Mesendoderm (in vitro differentiated cells): Measurements from ENCODE around the gene USP11. TPM values are rescaled to one million over a fixed set of nuclear protein-coding genes. Genes with fewer than 3 reads are reported as not detected.

ENCODE experiments used
- DNase-seq: peaks from one replicate; pipeline ENCODE4 v3.0.0; 2013
- H2AK5ac ChIP-seq: 2 replicates; pipeline ENCODE4 v1.6.1; 2013; ENCODE audit warnings: low read length, inconsistent platforms
- H2BK120ac ChIP-seq: 2 replicates; pipeline ENCODE4 v1.6.1; 2013; ENCODE audit warnings: low read depth, mild to moderate bottlenecking, low read length, moderate library complexity, mixed read lengths
- H2BK15ac ChIP-seq: replicated peaks from 2 replicates; pipeline ENCODE4 v1.6.1; 2013; ENCODE audit warnings: low read depth, mild to moderate bottlenecking, moderate library complexity
- H2BK5ac ChIP-seq: 2 replicates; pipeline ENCODE4 v1.6.1; 2013; ENCODE audit warnings: low read length, inconsistent platforms
- H3K18ac ChIP-seq: 2 replicates; pipeline ENCODE4 v1.6.1; 2013; ENCODE audit warnings: mild to moderate bottlenecking, low read length, mixed read lengths
- H3K23ac ChIP-seq: one replicate; pipeline ENCODE4 v1.6.1; 2013; ENCODE audit warnings: low read length
- H3K27ac ChIP-seq: 2 replicates; pipeline ENCODE4 v1.5.1; 2013; ENCODE audit warnings: low read depth, mild to moderate bottlenecking, inconsistent platforms, low read length, moderate library complexity
- H3K27me3 ChIP-seq: 2 replicates; pipeline ENCODE4 v1.6.1; 2013; ENCODE audit warnings: low read length, control low read depth, mild to moderate bottlenecking, inconsistent platforms; ENCODE audit not compliant: insufficient read depth, poor library complexity
- H3K36me3 ChIP-seq: 2 replicates; pipeline ENCODE4 v1.6.1; 2013; ENCODE audit warnings: low read length, inconsistent platforms; ENCODE audit not compliant: control insufficient read depth, insufficient read depth
- H3K4ac ChIP-seq: one replicate; pipeline ENCODE4 v1.6.1; 2013; ENCODE audit warnings: low read depth, mild to moderate bottlenecking, low read length, moderate library complexity
- H3K4me1 ChIP-seq: 2 replicates; pipeline ENCODE4 v1.6.1; 2013; ENCODE audit warnings: low read depth, low read length, inconsistent platforms; ENCODE audit not compliant: control insufficient read depth
- H3K4me2 ChIP-seq: 2 replicates; pipeline ENCODE4 v1.6.1; 2013; ENCODE audit warnings: low read length
- H3K4me3 ChIP-seq: 2 replicates; pipeline ENCODE4 v1.5.1; 2013; ENCODE audit warnings: mild to moderate bottlenecking, low read length
- H3K56ac ChIP-seq: one replicate; pipeline ENCODE4 v1.6.1; 2013; ENCODE audit warnings: low read length
- H3K79me1 ChIP-seq: 2 replicates; pipeline ENCODE4 v1.6.1; 2013; ENCODE audit warnings: low read length, inconsistent platforms
- H3K79me2 ChIP-seq: 2 replicates; pipeline ENCODE4 v1.6.1; 2013; ENCODE audit warnings: mild to moderate bottlenecking, low read length; ENCODE audit not compliant: control insufficient read depth, insufficient read depth
- H3K9ac ChIP-seq: 2 replicates; pipeline ENCODE4 v1.6.1; 2013; ENCODE audit warnings: low read length, inconsistent platforms
- H4K5ac ChIP-seq: one replicate; pipeline ENCODE4 v1.6.1; 2013; ENCODE audit warnings: low read length
- H4K8ac ChIP-seq: one replicate; pipeline ENCODE4 v1.6.1; 2013; ENCODE audit warnings: low read depth, mild to moderate bottlenecking, control low read depth, low read length, moderate library complexity
- WGBS: extraction: QIAGEN DNeasy Blood & Tissue Kit; methylation state at CpG from one replicate; pipeline ENCODE4 v1.1.7; 2013; ENCODE audit warnings: low lambda C conversion rate, missing lambda C conversion rate; ENCODE audit not compliant: insufficient coverage; ENCODE audit errors: extremely low coverage; 5-methylcytosine and 5-hydroxymethylcytosine counted together
- polyA plus RNA-seq, 2 experiments: library from polyadenylated mRNA; stranded (reverse); fragments of 200-250 nt; gene quantifications; one replicate each; pipeline ENCODE4 v1.2.3, GENCODE V29; 2013

USP11 gene
- polyA plus RNA-seq (2013, experiment 1 of 2): 40.0 TPM
- 39.8 TPM for polyA plus RNA-seq (2013, experiment 2 of 2)

DNA sequence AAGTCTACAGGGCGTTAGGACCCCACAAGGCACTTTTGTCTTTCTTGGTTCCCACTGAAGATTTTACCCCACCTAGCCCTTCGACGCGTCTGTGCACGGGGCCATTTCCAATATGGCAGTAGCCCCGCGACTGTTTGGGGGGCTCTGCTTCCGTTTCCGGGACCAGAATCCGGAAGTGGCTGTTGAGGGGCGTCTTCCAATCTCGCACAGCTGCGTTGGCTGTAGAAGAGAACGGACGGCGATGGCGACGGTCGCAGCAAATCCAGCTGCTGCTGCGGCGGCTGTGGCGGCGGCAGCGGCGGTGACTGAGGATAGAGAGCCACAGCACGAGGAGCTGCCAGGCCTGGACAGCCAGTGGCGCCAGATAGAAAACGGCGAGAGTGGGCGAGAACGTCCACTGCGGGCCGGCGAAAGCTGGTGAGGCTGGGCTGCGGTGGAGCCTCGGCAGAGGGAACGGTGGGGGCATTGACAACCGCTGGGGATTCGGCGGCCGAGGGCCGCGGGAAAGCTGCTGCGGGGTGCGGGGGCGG is at the start of gene USP11:
TSS of gene USP11 (plus strand) at position 207 of the 530 bp plus-strand sequence. CDS start at position 242, 35 bp downstream.
- Histone ChIP-seq H3K56ac (peak within 1 kb of the TSS; percentile 95), H2AK5ac (no peak within 1 kb of the TSS), H3K4me2 (no peak within 1 kb of the TSS), H3K9ac (peak within 1 kb of the TSS; percentile 87), H3K79me1 (no peaks in the 10 kb centered on the region), H2BK5ac (no peak within 1 kb of the TSS), H3K79me2 (peaks cover 12% of the 10 kb centered on the region), H3K4me3 (peak within 1 kb of the TSS; percentile 72), H4K8ac (no peak within 1 kb of the TSS), H3K36me3 (peaks cover 2% of the 10 kb centered on the region), H2BK120ac (no peak within 1 kb of the TSS), H3K4ac (peak within 1 kb of the TSS; percentile 79), H3K18ac (peak within 1 kb of the TSS; percentile 76), H3K27me3 (no peaks in the 10 kb centered on the region), H3K4me1 (no peaks in the 10 kb centered on the region), H3K27ac (peak within 1 kb of the TSS; percentile 93), H2BK15ac (no peak within 1 kb of the TSS), H3K23ac (no peak within 1 kb of the TSS), H4K5ac (no peak within 1 kb of the TSS)
- WGBS: no CpG with 5 or more reads among the region's 46 CpGs
- DNase-seq: peak; percentile 57

DNA sequence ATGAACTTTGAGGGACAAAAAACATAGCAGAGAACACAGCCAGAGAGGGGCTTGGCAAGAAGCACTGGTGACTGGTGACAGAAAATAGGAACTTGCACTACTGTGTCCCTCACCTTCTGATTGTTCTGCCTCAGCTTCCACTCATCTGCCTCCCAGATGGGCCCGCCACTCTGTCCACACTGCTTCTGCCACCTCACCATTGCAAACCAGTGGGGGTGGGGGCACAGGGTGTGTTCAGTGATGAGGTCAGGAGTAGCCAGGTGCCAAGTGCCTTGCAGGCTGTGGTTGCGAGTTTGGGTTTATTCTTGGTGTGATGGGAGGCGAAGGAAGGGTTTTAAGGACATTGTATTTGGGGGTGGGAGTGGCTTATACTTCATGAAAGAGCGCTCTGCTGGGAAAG is 48.3 kb upstream of the USP11 start:
- Histone ChIP-seq H3K79me1 (no peaks in the 10 kb centered on the region), H3K18ac (no peak overlapping the region), H2AK5ac (no peak overlapping the region), H3K4me3 (no peak overlapping the region), H3K4me1 (no peaks in the 10 kb centered on the region), H3K56ac (no peak overlapping the region), H2BK5ac (no peak overlapping the region), H3K23ac (no peak overlapping the region), H3K36me3 (peaks cover 2% of the 10 kb centered on the region), H2BK15ac (no peak overlapping the region), H3K9ac (no peak overlapping the region), H3K27me3 (no peaks in the 10 kb centered on the region), H3K4ac (no peak overlapping the region), H4K5ac (no peak overlapping the region), H3K4me2 (no peak overlapping the region), H4K8ac (no peak overlapping the region), H2BK120ac (no peak overlapping the region), H3K27ac (no peak overlapping the region), H3K79me2 (no peaks in the 10 kb centered on the region)
- no peak for DNase-seq
- WGBS: no CpG with 5 or more reads among the region's 4 CpGs

DNA sequence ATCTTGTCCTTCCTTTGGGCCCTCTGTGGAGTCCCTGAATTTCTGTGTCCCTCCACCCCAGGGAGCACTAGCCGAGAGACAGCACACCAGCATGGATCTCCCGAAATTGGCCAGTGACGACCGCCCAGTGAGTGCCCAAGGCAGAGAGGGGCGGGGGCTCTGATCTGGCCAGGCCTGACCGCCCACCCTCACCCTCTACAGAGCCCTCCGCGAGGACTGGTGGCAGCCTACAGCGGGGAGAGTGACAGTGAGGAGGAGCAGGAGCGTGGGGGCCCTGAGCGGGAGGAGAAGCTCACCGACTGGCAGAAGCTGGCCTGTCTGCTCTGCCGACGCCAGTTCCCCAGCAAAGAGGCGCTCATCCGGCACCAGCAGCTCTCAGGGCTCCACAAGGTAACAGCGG is 47.6 kb upstream of the USP11 start:
- Histone ChIP-seq H3K4ac (no peak overlapping the region), H3K4me1 (no peaks in the 10 kb centered on the region), H3K18ac (no peak overlapping the region), H3K4me3 (no peak overlapping the region), H4K5ac (no peak overlapping the region), H3K79me2 (no peaks in the 10 kb centered on the region), H3K27me3 (no peaks in the 10 kb centered on the region), H2AK5ac (no peak overlapping the region), H2BK15ac (no peak overlapping the region), H4K8ac (no peak overlapping the region), H3K4me2 (no peak overlapping the region), H3K9ac (no peak overlapping the region), H3K56ac (no peak overlapping the region), H2BK5ac (no peak overlapping the region), H3K36me3 (peaks cover 2% of the 10 kb centered on the region), H3K23ac (no peak overlapping the region), H3K27ac (no peak overlapping the region), H3K79me1 (no peaks in the 10 kb centered on the region), H2BK120ac (no peak overlapping the region)
- DNase-seq: no peak
- no CpG with 5 or more reads among the region's 17 CpGs for WGBS

DNA sequence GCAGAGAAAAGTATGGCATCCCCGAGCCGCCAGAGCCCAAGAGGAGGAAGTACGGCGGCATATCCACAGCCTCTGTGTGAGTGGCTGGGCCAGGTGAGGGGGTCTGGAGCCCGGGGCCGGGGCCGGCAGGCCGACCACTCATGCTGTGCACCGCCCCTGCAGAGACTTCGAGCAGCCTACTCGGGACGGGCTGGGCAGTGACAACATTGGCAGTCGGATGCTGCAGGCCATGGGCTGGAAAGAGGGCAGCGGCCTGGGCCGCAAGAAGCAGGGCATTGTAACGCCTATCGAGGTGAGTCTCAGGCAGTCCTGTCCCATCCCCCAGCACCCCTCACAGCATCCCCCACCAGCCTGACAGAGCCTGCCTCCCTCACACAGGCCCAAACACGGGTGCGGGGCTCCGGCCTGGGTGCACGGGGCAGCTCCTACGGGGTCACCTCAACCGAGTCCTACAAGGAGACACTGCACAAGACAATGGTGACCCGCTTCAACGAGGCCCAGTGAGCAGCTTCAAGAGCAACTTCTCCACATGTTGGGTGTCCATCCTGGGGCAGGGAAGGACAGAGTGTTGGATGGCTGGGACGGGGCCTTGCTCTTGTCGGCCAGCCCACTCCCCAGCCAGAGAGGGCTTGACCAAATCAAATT is 46.6 kb upstream of the USP11 start:
- no peaks in the 10 kb centered on the region for H3K79me2 ChIP-seq
- H3K4ac ChIP-seq: no peak overlapping the region
- H3K56ac ChIP-seq: no peak overlapping the region
- no peaks in the 10 kb centered on the region for H3K79me1 ChIP-seq
- no peak overlapping the region for H3K18ac ChIP-seq
- H2BK120ac ChIP-seq: no peak overlapping the region
- WGBS: no CpG with 5 or more reads among the region's 27 CpGs
- H2BK5ac ChIP-seq: no peak overlapping the region
- no peak overlapping the region for H2BK15ac ChIP-seq
- no peak overlapping the region for H3K4me3 ChIP-seq
- H3K36me3 ChIP-seq: peaks cover 2% of the 10 kb centered on the region
- H2AK5ac ChIP-seq: no peak overlapping the region
- H4K8ac ChIP-seq: no peak overlapping the region
- no peak overlapping the region for H3K27ac ChIP-seq
- H3K4me2 ChIP-seq: no peak overlapping the region
- no peaks in the 10 kb centered on the region for H3K27me3 ChIP-seq
- no peak overlapping the region for H4K5ac ChIP-seq
- H3K9ac ChIP-seq: no peak overlapping the region
- H3K4me1 ChIP-seq: no peaks in the 10 kb centered on the region
- no peak overlapping the region for H3K23ac ChIP-seq
- DNase-seq: no peak

DNA sequence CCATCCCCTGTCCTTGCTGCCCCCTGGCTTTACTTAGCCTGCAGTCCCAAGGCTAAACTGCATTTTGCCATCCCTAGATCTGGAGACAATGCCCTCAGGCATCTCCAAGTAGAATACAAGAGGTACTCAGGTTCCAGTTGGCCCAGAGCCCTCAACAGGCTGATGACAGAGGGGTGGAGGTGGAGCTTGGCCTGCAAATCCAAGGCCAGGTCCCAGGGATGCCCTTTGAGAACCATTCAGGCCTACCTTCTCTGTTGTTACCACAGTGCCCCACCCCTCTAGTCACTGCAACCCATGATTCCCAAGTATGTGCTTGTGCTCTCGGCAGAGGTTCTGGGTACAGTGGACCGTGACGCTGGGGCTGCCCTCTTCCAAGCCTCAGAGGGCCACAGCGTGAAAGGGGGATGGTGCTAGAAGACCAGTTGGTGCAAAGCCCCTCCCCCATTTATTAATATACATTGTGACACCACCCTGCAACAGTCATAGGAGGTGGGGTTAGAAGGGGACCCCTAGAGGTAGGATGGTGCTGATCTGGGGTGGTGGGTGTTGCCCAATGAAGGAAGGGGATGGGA is 45.6 kb upstream of the USP11 start:
- Histone ChIP-seq H3K4ac (no peak overlapping the region), H2AK5ac (no peak overlapping the region), H3K23ac (no peak overlapping the region), H3K4me1 (no peaks in the 10 kb centered on the region), H3K79me2 (no peaks in the 10 kb centered on the region), H3K9ac (no peak overlapping the region), H3K79me1 (no peaks in the 10 kb centered on the region), H3K27me3 (no peaks in the 10 kb centered on the region), H4K5ac (no peak overlapping the region), H2BK120ac (no peak overlapping the region), H3K56ac (no peak overlapping the region), H3K18ac (no peak overlapping the region), H4K8ac (no peak overlapping the region), H2BK15ac (no peak overlapping the region), H3K27ac (no peak overlapping the region), H3K36me3 (no peaks in the 10 kb centered on the region), H3K4me2 (no peak overlapping the region), H2BK5ac (no peak overlapping the region), H3K4me3 (no peak overlapping the region)
- peak; percentile 47 for DNase-seq
- no CpG with 5 or more reads among the region's 4 CpGs for WGBS
